PC-9 (cell line): Measurements from ENCODE around the gene ADGRL1. TPM values are rescaled to one million over a fixed set of nuclear protein-coding genes. Genes with fewer than 3 reads are reported as not detected.

ENCODE experiments used
- BruUV-seq: library from RNA; stranded (reverse); fragments of 400-500 nt; replicated peaks from 2 replicates; lab custom pipeline; 2021; lab: Mats Ljungman, UMichigan
- CTCF ChIA-PET: fragments of 300-600 bp; sonication (Branson Sonifier 250); formaldehyde crosslinking; loops from one replicate; lab custom pipeline; 2022; ENCODE audit warnings: antibody characterized with exemption; lab: Charles Lee
- POLR2A ChIA-PET: fragments of 300-600 bp; sonication (Branson Sonifier 250); formaldehyde crosslinking; loops from one replicate; lab custom pipeline; 2022; ENCODE audit warnings: antibody characterized with exemption; ENCODE audit not compliant: unreplicated experiment; lab: Charles Lee
- DNase-seq, 2 experiments: peaks; one replicate each; pipeline versions ENCODE4 v3.0.0 to v3.0.0-alpha.2; 2015 to 2022; ENCODE audit warnings: mixed read lengths in 1 of 2
- H2AFZ ChIP-seq: fragments of 200-600 bp; sonication (generic); 2 replicates; pipeline ENCODE4 v1.8.1; 2017; ENCODE audit warnings: antibody characterized with exemption
- H3F3A ChIP-seq: fragments of 200-600 bp; sonication (generic); 2 replicates; pipeline ENCODE4 v1.8.1; 2017; ENCODE audit warnings: antibody characterized with exemption, mild to moderate bottlenecking, low read depth; ENCODE audit not compliant: insufficient read depth
- H3K27ac ChIP-seq: fragments of 200-600 bp; sonication (generic); 2 replicates; pipeline ENCODE4 v1.6.1; 2016; ENCODE audit warnings: mixed run types
- H3K27me3 ChIP-seq: fragments of 200-600 bp; sonication (generic); 2 replicates; pipeline ENCODE4 v1.6.1; 2016; ENCODE audit warnings: low read depth, mixed run types; ENCODE audit not compliant: insufficient read depth
- H3K36me3 ChIP-seq: fragments of 200-600 bp; sonication (generic); 2 replicates; pipeline ENCODE4 v1.6.1; 2016; ENCODE audit warnings: low read depth, mixed run types
- H3K4me1 ChIP-seq: fragments of 200-600 bp; sonication (generic); replicated peaks from 2 replicates; pipeline ENCODE4 v1.6.1; 2016; ENCODE audit warnings: mixed run types; ENCODE audit not compliant: insufficient read depth
- H3K4me2 ChIP-seq: fragments of 200-600 bp; sonication (generic); 2 replicates; pipeline ENCODE4 v1.6.1; 2017; ENCODE audit warnings: mixed run types
- H3K4me3 ChIP-seq: fragments of 200-600 bp; sonication (generic); 2 replicates; pipeline ENCODE4 v1.6.1; 2016; ENCODE audit warnings: mixed run types
- H3K79me2 ChIP-seq: fragments of 200-600 bp; sonication (generic); 2 replicates; pipeline ENCODE4 v1.6.1; 2017; ENCODE audit warnings: low read depth, mixed run types
- H3K9me2 ChIP-seq: fragments of 200-600 bp; sonication (generic); 2 replicates; pipeline ENCODE4 v1.8.1; 2017; ENCODE audit warnings: mild to moderate bottlenecking; ENCODE audit not compliant: insufficient read depth
- H3K9me3 ChIP-seq: fragments of 200-600 bp; sonication (generic); 2 replicates; pipeline ENCODE4 v1.8.1; 2016; ENCODE audit warnings: low read depth; ENCODE audit not compliant: insufficient read depth
- H4K20me1 ChIP-seq: fragments of 200-600 bp; sonication (generic); 2 replicates; pipeline ENCODE4 v1.8.1; 2017; ENCODE audit not compliant: insufficient read depth
- CTCF ChIP-seq: fragments of 200-600 bp; sonication (generic); conservative IDR thresholded peaks from 2 replicates; pipeline ENCODE4 v1.6.1; 2017; ENCODE audit warnings: mixed run types, antibody characterized with exemption, mild to moderate bottlenecking, moderate library complexity
- EZH2 ChIP-seq: fragments of 200-600 bp; sonication (generic); IDR thresholded peaks from 2 replicates; pipeline ENCODE4 v1.8.0; 2017; ENCODE audit warnings: antibody characterized with exemption, low read depth
- intact Hi-C: fragments of 100-400 bp; cut with micrococcal nuclease; formaldehyde crosslinking; loops from one replicate; pipeline ENCODE4 v1.10.0; 2022; ENCODE audit not compliant: unreplicated experiment
- total RNA-seq: library from RNA; stranded (reverse); gene quantifications from 2 replicates; pipeline ENCODE4 v1.2.3, GENCODE V29; 2021

ADGRL1 gene
- total RNA-seq, 1 experiment from 2014 or later = 31.5 TPM

- Histone ChIP-seq H4K20me1 (no peaks in the 10 kb centered on the region), H3K79me2 (no peaks in the 10 kb centered on the region), H2AFZ (no peak overlapping the region), H3K4me1 (no peaks in the 10 kb centered on the region), H3K27ac (no peak overlapping the region), H3K9me2 (no peaks in the 10 kb centered on the region), H3K4me2 (no peak overlapping the region), H3K27me3 (no peaks in the 10 kb centered on the region), H3K9me3 (no peaks in the 10 kb centered on the region), H3K4me3 (no peak overlapping the region), H3K36me3 (no peaks in the 10 kb centered on the region; the same call in 1 of the 2 replicates), H3F3A (0 out of 2 replicates have a peak, but pooled peaks cover 3% of the 10 kb centered on the region)
- no TSS peak for BruUV-seq
- ChIA-PET POLR2A (interaction anchor here (0.7 kb wide), 1 partner anchor 223 kb away, joined by 3 read pairs; no protein-coding TSS in a partner anchor), CTCF (no interaction called here)
- intact Hi-C loops = no loop called here
- DNase-seq = no peak
- TF ChIP-seq EZH2 (no peak), CTCF (no peak)
Measured at GRCh38 chr19:14168993-14169392, 37.0 kb downstream of the ADGRL1 start.

- Histone ChIP-seq H3F3A (0 out of 2 replicates have a peak, but pooled peaks cover 3% of the 10 kb centered on the region), H3K9me2 (no peaks in the 10 kb centered on the region), H3K36me3 (no peaks in the 10 kb centered on the region; the same call in 1 of the 2 replicates), H3K4me3 (no peak overlapping the region), H3K27me3 (no peaks in the 10 kb centered on the region), H3K79me2 (no peaks in the 10 kb centered on the region), H3K4me1 (no peaks in the 10 kb centered on the region), H3K4me2 (no peak overlapping the region), H2AFZ (no peak overlapping the region), H3K9me3 (no peaks in the 10 kb centered on the region), H3K27ac (no peak overlapping the region), H4K20me1 (no peaks in the 10 kb centered on the region)
- TF ChIP-seq EZH2 (no peak), CTCF (no peak)
- BruUV-seq = no TSS peak
- DNase-seq = no peak
- POLR2A ChIA-PET = interaction anchor here (0.7 kb wide), 1 partner anchor 224 kb away, joined by 3 read pairs; no protein-coding TSS in a partner anchor
- intact Hi-C loops = no loop called here
- CTCF ChIA-PET = no interaction called here
Measured at GRCh38 chr19:14168259-14168972, 37.6 kb downstream of the ADGRL1 start.

GRCh38 chr19:14167576-14168138 is 38.3 kb downstream of the ADGRL1 start:
- TF ChIP-seq EZH2 = no peak
- no peak for TF ChIP-seq CTCF
- Histone ChIP-seq H3K4me1 (no peaks in the 10 kb centered on the region), H3K27ac (no peak overlapping the region), H3K79me2 (no peaks in the 10 kb centered on the region), H3K36me3 (no peaks in the 10 kb centered on the region; the same call in 1 of the 2 replicates), H4K20me1 (no peaks in the 10 kb centered on the region), H2AFZ (no peak overlapping the region), H3K27me3 (no peaks in the 10 kb centered on the region), H3K4me2 (no peak overlapping the region), H3K9me2 (no peaks in the 10 kb centered on the region), H3K9me3 (no peaks in the 10 kb centered on the region), H3F3A (peaks cover 3% of the 10 kb centered on the region; the same call in 1 of the 2 replicates), H3K4me3 (no peak overlapping the region)
- intact Hi-C loops = no loop called here
- ChIA-PET POLR2A (no interaction called here), CTCF (no interaction called here)
- no TSS peak for BruUV-seq
- no peak for DNase-seq
